Measurements from ENCODE around the gene METTL2B.

Gene METTL2B

GRCh38 chr7:128448751-128449302, 27.7 kb upstream of the METTL2B start:
- no peak for DNase-seq (ENCODE audit: low read depth)
- no peak for TF ChIP-seq CTCF (IDR thresholded peaks at IDR 0.05; ENCODE audit: low read length, missing control alignments)
- no peak overlapping the region for H3K4me3 ChIP-seq (replicated peaks; ENCODE audit: low read depth, low read length)

- TF ChIP-seq CTCF (IDR thresholded peaks at IDR 0.05; ENCODE audit: low read length, missing control alignments): no peak
- no peak overlapping the region for H3K4me3 ChIP-seq (replicated peaks; ENCODE audit: low read depth, low read length)
- DNase-seq (ENCODE audit: low read depth): no peak
Measured at GRCh38 chr7:128450409-128450808, 26.1 kb upstream of the METTL2B start.

GRCh38 chr7:128450913-128451312, 25.6 kb upstream of the METTL2B start:
- H3K4me3 ChIP-seq (replicated peaks; ENCODE audit: low read depth, low read length): no peak overlapping the region
- TF ChIP-seq CTCF (IDR thresholded peaks at IDR 0.05; ENCODE audit: low read length, missing control alignments): no peak
- no peak for DNase-seq (ENCODE audit: low read depth)

- DNase-seq (ENCODE audit: low read depth): no peak
- no peak overlapping the region for H3K4me3 ChIP-seq (replicated peaks; ENCODE audit: low read depth, low read length)
- TF ChIP-seq CTCF (IDR thresholded peaks at IDR 0.05; ENCODE audit: low read length, missing control alignments): no peak
Measured at GRCh38 chr7:128452552-128452951, 24.0 kb upstream of the METTL2B start.

GRCh38 chr7:128453836-128454804, 22.4 kb upstream of the METTL2B start:
- peak overlapping the region; percentile 11 for H3K4me3 ChIP-seq (replicated peaks; ENCODE audit: low read depth, low read length)
- no peak for TF ChIP-seq CTCF (IDR thresholded peaks at IDR 0.05; ENCODE audit: low read length, missing control alignments)
- peak; percentile 96 for DNase-seq (ENCODE audit: low read depth)

- H3K4me3 ChIP-seq (replicated peaks; ENCODE audit: low read depth, low read length): peak overlapping the region; percentile 97
- DNase-seq (ENCODE audit: low read depth): peak; percentile 70
- TF ChIP-seq CTCF (IDR thresholded peaks at IDR 0.05; ENCODE audit: low read length, missing control alignments): no peak
Measured at GRCh38 chr7:128454808-128455542, 21.6 kb upstream of the METTL2B start.

All from fibroblast of pulmonary artery (primary cell).